Lower leg skin (tissue), 4 donors: Measurements from ENCODE around the gene XG. TPM values are rescaled to one million over a fixed set of nuclear protein-coding genes. Genes with fewer than 3 reads are reported as not detected.

Source experiments
- DNase-seq, 2 donors: peaks; one replicate each; pipeline ENCODE4 v3.0.0-alpha.2; 2019; ENCODE audit warnings: low spot score in 2 of 2
- H3K4me3 ChIP-seq: fragments of 200-600 bp; sonication (generic); 2 replicates; pipeline ENCODE4 v1.5.1; 2017; ENCODE audit warnings: mild to moderate bottlenecking, low read depth; ENCODE audit not compliant: poor library complexity, severe bottlenecking
- CTCF ChIP-seq, 3 donors: fragments of 450-650 bp; IDR thresholded peaks; one replicate each; pipeline ENCODE4 v1.5.1; 2016; ENCODE audit warnings: antibody characterized with exemption in 3 of 3, mild to moderate bottlenecking in 3 of 3, moderate library complexity in 2 of 3
- POLR2A ChIP-seq, 2 donors: fragments of 450-650 bp; IDR thresholded peaks; one replicate each; pipeline ENCODE4 v1.6.1; 2016 to 2017; ENCODE audit warnings: antibody characterized with exemption in 2 of 2, mild to moderate bottlenecking in 1 of 2, moderate library complexity in 1 of 2
- WGBS, 2 donors: methylation state at CpG; one replicate each; pipeline ENCODE4 v1.1.5; 2018; 5-methylcytosine and 5-hydroxymethylcytosine counted together
- intact Hi-C: fragments of 100-400 bp; cut with DNase I; formaldehyde crosslinking; loops from one replicate; pipeline ENCODE4 v1.15.0; 2023; ENCODE audit warnings: low total_unique reads
- total RNA-seq, 4 donors: library from RNA; depleted of rRNA; stranded (reverse); fragments of >200 nt; gene quantifications; one replicate each; pipeline ENCODE4 v1.1.0, GENCODE V29; 2016

XG gene
- total RNA-seq, 4 donors from 2014 or later = 40.7 to 113 (median 67.6) TPM

GRCh38 chrX:2708592-2709188 lies 43.1 kb upstream of the XG start:
- no peak for DNase-seq
- 69 to 81% methylated on average over 10 of the region's 10 CpGs for WGBS, 2 donors
- no peak for TF ChIP-seq CTCF (IDR thresholded peaks at IDR 0.05)
- no peak for TF ChIP-seq POLR2A (IDR thresholded peaks at IDR 0.05)
- intact Hi-C loops = no loop called here
- no peak overlapping the region for H3K4me3 ChIP-seq

GRCh38 chrX:2709556-2709955 lies 42.3 kb upstream of the XG start:
- intact Hi-C loops = no loop called here
- H3K4me3 ChIP-seq = no peak overlapping the region
- no peak for DNase-seq
- TF ChIP-seq CTCF (IDR thresholded peaks at IDR 0.05) = no peak
- TF ChIP-seq POLR2A (IDR thresholded peaks at IDR 0.05) = no peak
- 76 to 79% methylated on average over 9 of the region's 9 CpGs for WGBS, 2 donors

- DNase-seq = no peak
- H3K4me3 ChIP-seq = no peak overlapping the region
- TF ChIP-seq POLR2A (IDR thresholded peaks at IDR 0.05) (no peak), CTCF (IDR thresholded peaks at IDR 0.05) (no peak)
- WGBS, 2 donors = 4 to 11% methylated on average over 15 of the region's 15 CpGs
- intact Hi-C loops = no loop called here
These were observed 41.6 kb upstream of the XG start for GRCh38 chrX:2710041-2710840.

- WGBS, 2 donors = 94 to 96% methylated on average over 2 of the region's 2 CpGs
- intact Hi-C loops = no loop called here
These were observed 40.4 kb upstream of the XG start for GRCh38 chrX:2711441-2711840.

GRCh38 chrX:2712428-2712827 lies 39.4 kb upstream of the XG start:
- DNase-seq = no peak
- H3K4me3 ChIP-seq = no peak overlapping the region
- no peak for TF ChIP-seq CTCF (IDR thresholded peaks at IDR 0.05)
- no peak for TF ChIP-seq POLR2A (IDR thresholded peaks at IDR 0.05)
- intact Hi-C loops = no loop called here
- 65 to 78% methylated on average over 9 of the region's 9 CpGs for WGBS, 2 donors

More at GRCh38 chrX:2711441-2711840, 40.4 kb upstream of the XG start:
- H3K4me3 ChIP-seq = no peak overlapping the region
- TF ChIP-seq CTCF (IDR thresholded peaks at IDR 0.05) (no peak), POLR2A (IDR thresholded peaks at IDR 0.05) (no peak)
- no peak for DNase-seq
